HPDE6-E6E7 (cell line): Measurements from ENCODE around the gene KCNJ9.
"Not testable (repeated sequence)": the region's sequence is repeated elsewhere in the genome, so short reads cannot be mapped to it uniquely, and the experiment has no call there.

Experiments
- DNase-seq: peaks from one replicate; pipeline ENCODE4 v3.0.0; 2011; ENCODE audit warnings: missing footprints; ENCODE audit errors: extremely low spot score

KCNJ9 gene

GRCh38 chr1:160103658-160104408, 22.5 kb downstream of the KCNJ9 start:
- no peak for DNase-seq

GRCh38 chr1:160104486-160104885, 23.1 kb downstream of the KCNJ9 start:
- no peak for DNase-seq

GRCh38 chr1:160105155-160105554, 23.8 kb downstream of the KCNJ9 start:
- DNase-seq, result no peak

- no peak for DNase-seq
Measured at GRCh38 chr1:160107512-160107911, 26.2 kb downstream of the KCNJ9 start.

GRCh38 chr1:160108888-160109662, 27.7 kb downstream of the KCNJ9 start:
- no peak for DNase-seq

GRCh38 chr1:160109686-160110085, 28.3 kb downstream of the KCNJ9 start:
- no peak for DNase-seq

- not testable (repeated sequence) for DNase-seq
Measured at GRCh38 chr1:160111462-160111861, 30.1 kb downstream of the KCNJ9 start.

- no peak for DNase-seq
Measured at GRCh38 chr1:160112357-160112756, 31.0 kb downstream of the KCNJ9 start.

- DNase-seq, result no peak
Measured at GRCh38 chr1:160113407-160113806, 32.1 kb downstream of the KCNJ9 start.

- no peak for DNase-seq
Measured at GRCh38 chr1:160114085-160114484, 32.7 kb downstream of the KCNJ9 start.

- no peak for DNase-seq
Measured at GRCh38 chr1:160115545-160116282, 34.4 kb downstream of the KCNJ9 start, which contains the start of gene ATP1A2. Gene ATP1A2 (plus strand): TSS chr1:160115759. CDS start chr1:160115862, 103 bp downstream.

- peak; percentile 62 for DNase-seq
Measured at GRCh38 chr1:160116283-160117147, 35.2 kb downstream of the KCNJ9 start.

GRCh38 chr1:160117300-160117699, 36.0 kb downstream of the KCNJ9 start:
- DNase-seq, result no peak

GRCh38 chr1:160117709-160118183, 36.4 kb downstream of the KCNJ9 start:
- no peak for DNase-seq

- DNase-seq, result no peak
Measured at GRCh38 chr1:160118928-160119327, 37.6 kb downstream of the KCNJ9 start.

GRCh38 chr1:160120797-160121196, 39.5 kb downstream of the KCNJ9 start:
- DNase-seq, result no peak

- no peak for DNase-seq
Measured at GRCh38 chr1:160121388-160121787, 40.0 kb downstream of the KCNJ9 start.

GRCh38 chr1:160122978-160123495, 41.7 kb downstream of the KCNJ9 start:
- no peak for DNase-seq

GRCh38 chr1:160123726-160124125, 42.4 kb downstream of the KCNJ9 start:
- DNase-seq, result no peak

- DNase-seq, result peak; percentile 77
Measured at GRCh38 chr1:160124705-160125478, 43.6 kb downstream of the KCNJ9 start.
